HepG2 (cell line): Measurements from ENCODE around the gene HOXD4. TPM values are rescaled to one million over a fixed set of nuclear protein-coding genes. Genes with fewer than 3 reads are reported as not detected.

Experiments used
- ATAC-seq: fragments of 200-7000 bp; cut with Tn5 transposase; 3 replicates; pipeline ENCODE4 v1.9.1; 2020; ENCODE audit warnings: mild to moderate bottlenecking, moderate library complexity
- BruUV-seq: library from RNA; stranded (reverse); fragments of 400-500 nt; replicated peaks from 2 replicates; lab custom pipeline; 2021; lab: Mats Ljungman, UMichigan
- CTCF ChIA-PET: fragments of 300-600 bp; formaldehyde crosslinking; extraction: SDS; loops from one replicate; lab custom pipeline; 2021; ENCODE audit warnings: low total read pairs, inconsistent platforms, low intra/inter-chr PET ratio; lab: Yijun Ruan, JAX
- POLR2A ChIA-PET: fragments of 350-600 bp; sonication (Branson Sonifier 250); formaldehyde crosslinking; loops from one replicate; lab custom pipeline; 2020; ENCODE audit warnings: antibody characterized with exemption, inconsistent platforms; lab: Yijun Ruan, JAX
- DNase-seq: peaks from one replicate; pipeline ENCODE4 v3.0.0-alpha.2; 2015; ENCODE audit warnings: low spot score
- FAIRE-seq: peaks from 3 replicates; lab custom pipeline; 2011; peaks lifted over from hg19 to GRCh38; lab: Jason Lieb, UNC
- H2AFZ ChIP-seq: one replicate; pipeline ENCODE4 v1.6.1; 2011; ENCODE audit warnings: low read length, inconsistent platforms
- H3K27ac ChIP-seq: fragments of 300-600 bp; 3 replicates; pipeline ENCODE4 v1.8.0; 2011; ENCODE audit warnings: mixed run types, mild to moderate bottlenecking, mixed read lengths, low read length, inconsistent platforms; ENCODE audit not compliant: insufficient read depth; ENCODE audit errors: extremely low read length
- H3K27me3 ChIP-seq, 2 experiments: fragments of 200-600 bp in 1 of 2; 2 replicates in 1 of 2; 3 replicates in 1 of 2; pipeline versions ENCODE4 v1.6.0 to v1.8.0; 2011; ENCODE audit warnings: low read length in 2 of 2, mild to moderate bottlenecking in 2 of 2, moderate library complexity in 2 of 2, inconsistent platforms in 1 of 2; ENCODE audit not compliant: insufficient read depth in 2 of 2, control insufficient read depth in 1 of 2
- H3K36me3 ChIP-seq, 2 experiments: fragments of 200-600 bp in 1 of 2; replicated peaks in 1 of 2; 2 replicates in 1 of 2; 3 replicates in 1 of 2; pipeline versions ENCODE4 v1.5.1 to v1.8.0; 2011; ENCODE audit warnings: low read length in 2 of 2, inconsistent platforms in 1 of 2; ENCODE audit not compliant: insufficient read depth in 2 of 2, control insufficient read depth in 1 of 2
- H3K4me1 ChIP-seq: 2 replicates; pipeline ENCODE4 v1.5.1; 2012; ENCODE audit warnings: low read length, inconsistent platforms; ENCODE audit not compliant: insufficient read depth
- H3K4me2 ChIP-seq: 2 replicates; pipeline ENCODE4 v1.6.0; 2011; ENCODE audit warnings: low read depth, low read length, inconsistent platforms
- H3K4me3 ChIP-seq, 3 experiments: fragments of 200-600 bp in 1 of 3; sonication (generic), shearing (Covaris generic) in 1 of 3; replicated peaks in 1 of 3; 2 replicates each; pipeline ENCODE4 v1.5.1; 2011 to 2016; ENCODE audit warnings: low read length in 3 of 3, inconsistent platforms in 2 of 3, low read depth in 2 of 3, mild to moderate bottlenecking in 2 of 3, control low read depth in 1 of 3, mixed read lengths in 1 of 3; ENCODE audit not compliant: insufficient read depth in 1 of 3
- H3K79me2 ChIP-seq: one replicate; pipeline ENCODE4 v1.6.1; 2011; ENCODE audit warnings: low read length, inconsistent platforms; ENCODE audit not compliant: insufficient read depth
- H3K9ac ChIP-seq: 2 replicates; pipeline ENCODE4 v1.6.0; 2011; ENCODE audit warnings: mild to moderate bottlenecking, low read depth, low read length, inconsistent platforms; ENCODE audit not compliant: insufficient read depth
- H3K9me3 ChIP-seq: 2 replicates; pipeline ENCODE4 v1.5.1; 2012; ENCODE audit warnings: mild to moderate bottlenecking, low read length
- H4K20me1 ChIP-seq: 2 replicates; pipeline ENCODE4 v1.6.0; 2011; ENCODE audit warnings: inconsistent platforms, mild to moderate bottlenecking, low read length, moderate library complexity; ENCODE audit not compliant: insufficient read depth
- KAT2B ChIP-seq: fragments of 150-350 bp; IDR thresholded peaks from 2 replicates; pipeline ENCODE4 v1.6.1; 2014; ENCODE audit warnings: low read depth, low read length, borderline replicate concordance
- LCORL ChIP-seq, 2 experiments: fragments of 450-650 bp in 1 of 2; sonication (generic) in 1 of 2; formaldehyde crosslinking in 1 of 2; IDR thresholded peaks; 2 replicates each; pipeline versions ENCODE4 v1.5.0 to v1.6.1; 2017 to 2020; ENCODE audit warnings: antibody characterized with exemption in 1 of 2, missing genetic modification reagents in 1 of 2
- SAP130 ChIP-seq: IDR thresholded peaks from 2 replicates; pipeline ENCODE4 v1.6.1; 2016; ENCODE audit warnings: low read depth
- ZSCAN21 ChIP-seq: sonication (generic); formaldehyde crosslinking; IDR thresholded peaks from 2 replicates; pipeline ENCODE4 v1.8.0; 2022; ENCODE audit warnings: mild to moderate bottlenecking, missing genetic modification reagents, moderate library complexity, borderline replicate concordance
- WGBS: methylation state at CpG from one replicate; pipeline ENCODE4 v1.1.6; 2017; ENCODE audit warnings: low lambda C conversion rate; 5-methylcytosine and 5-hydroxymethylcytosine counted together
- in situ Hi-C: cut with HindIII; loops from 2 replicates; pipeline ENCODE4 v1.10.0; 2017; ENCODE audit warnings: low pct_unique_long_range_greater_than_20kb; ENCODE audit not compliant: extremely low pct_ligation_motif_present
- intact Hi-C: fragments of 100-400 bp; cut with micrococcal nuclease; formaldehyde crosslinking; loops from one replicate; pipeline ENCODE4 v1.10.0; 2022; ENCODE audit not compliant: unreplicated experiment
- polyA plus RNA-seq, 8 experiments: library from polyadenylated mRNA; depleted of rRNA in 3 of 8; stranded (reverse) in 7 of 8; unstranded in 1 of 8; fragments of >200 nt; fragmentation: Illumina TruSeq in 4 of 8; extraction: Trizol in 4 of 8; gene quantifications; 2 replicates each; pipeline versions ENCODE4 v1.2.1 to v1.2.3, GENCODE V29; 2011 to 2016; ENCODE audit warnings: low read depth in 4 of 8, missing spikeins in 1 of 8, mixed read lengths in 1 of 8; ENCODE audit not compliant: insufficient read depth in 1 of 8
- total RNA-seq, 5 experiments: library from RNA; depleted of rRNA; stranded (reverse); fragments of >200 nt; fragmentation: Illumina TruSeq; extraction: Trizol; gene quantifications; 2 replicates each; pipeline ENCODE4 v1.2.3, GENCODE V29; 2016; ENCODE audit warnings: low read depth in 1 of 5
- TF ChIP-seq, protein P1 (sequence below): sonication (generic); formaldehyde crosslinking; IDR thresholded peaks from 2 replicates; pipeline ENCODE4 v1.4.0; 2020; ENCODE audit warnings: missing genetic modification reagents, borderline replicate concordance

Gene HOXD4
- total and polyA plus RNA-seq, 2 of the 13 experiments (the other 11 are each of a cell fraction or from before 2014, with no cell fraction given): not detected

DNA sequence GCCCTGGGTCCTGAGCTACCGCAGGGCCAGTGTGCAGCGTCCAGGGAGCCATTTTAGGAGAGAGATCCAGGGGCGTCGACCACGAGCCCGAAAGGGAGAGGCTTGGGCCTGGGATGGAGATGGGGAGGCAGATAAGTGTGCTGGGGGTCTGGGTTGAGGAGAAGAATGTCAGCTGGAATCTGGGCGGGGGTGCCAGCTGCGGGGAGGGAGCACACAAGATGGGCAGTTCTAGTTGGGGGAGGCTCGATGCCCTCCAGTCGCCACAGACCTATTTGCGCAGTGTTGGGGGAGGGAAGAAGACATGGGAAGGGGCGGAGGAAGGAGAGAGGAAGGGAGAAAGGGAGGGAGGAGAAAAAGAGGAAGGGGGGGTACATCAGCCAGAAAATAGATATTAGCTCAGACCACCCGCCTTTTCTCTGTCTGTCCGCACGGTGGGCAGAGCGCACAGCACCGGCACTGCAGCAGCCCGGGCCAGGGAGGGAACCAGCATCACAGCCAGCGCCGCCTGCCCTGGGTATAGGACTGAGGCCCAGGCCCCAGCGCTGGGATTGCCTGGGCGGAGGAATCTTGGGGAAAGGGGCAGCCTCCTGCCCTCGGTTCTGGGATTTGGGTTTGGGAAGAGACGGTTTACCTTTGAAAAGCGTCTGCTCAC is 46.1 kb upstream of the HOXD4 start:
- Histone ChIP-seq H3K27me3 (peaks cover 33 to 90% of the 10 kb centered on the region in 2 experiments), H3K36me3 (no peaks in the 10 kb centered on the region), H3K4me1 (no peaks in the 10 kb centered on the region), H3K4me3 (no peak overlapping the region), H3K79me2 (no peaks in the 10 kb centered on the region), H3K27ac (no peak overlapping the region), H3K9ac (no peak overlapping the region)
- ChIA-PET CTCF (no interaction called here), POLR2A (no interaction called here)
- no peak for FAIRE-seq
- intact Hi-C loops: no loop called here
- whole genome bisulfite sequencing: 27% methylated on average over 25 of the region's 25 CpGs
- BruUV-seq: no TSS peak
- TF ChIP-seq, protein P1, sequence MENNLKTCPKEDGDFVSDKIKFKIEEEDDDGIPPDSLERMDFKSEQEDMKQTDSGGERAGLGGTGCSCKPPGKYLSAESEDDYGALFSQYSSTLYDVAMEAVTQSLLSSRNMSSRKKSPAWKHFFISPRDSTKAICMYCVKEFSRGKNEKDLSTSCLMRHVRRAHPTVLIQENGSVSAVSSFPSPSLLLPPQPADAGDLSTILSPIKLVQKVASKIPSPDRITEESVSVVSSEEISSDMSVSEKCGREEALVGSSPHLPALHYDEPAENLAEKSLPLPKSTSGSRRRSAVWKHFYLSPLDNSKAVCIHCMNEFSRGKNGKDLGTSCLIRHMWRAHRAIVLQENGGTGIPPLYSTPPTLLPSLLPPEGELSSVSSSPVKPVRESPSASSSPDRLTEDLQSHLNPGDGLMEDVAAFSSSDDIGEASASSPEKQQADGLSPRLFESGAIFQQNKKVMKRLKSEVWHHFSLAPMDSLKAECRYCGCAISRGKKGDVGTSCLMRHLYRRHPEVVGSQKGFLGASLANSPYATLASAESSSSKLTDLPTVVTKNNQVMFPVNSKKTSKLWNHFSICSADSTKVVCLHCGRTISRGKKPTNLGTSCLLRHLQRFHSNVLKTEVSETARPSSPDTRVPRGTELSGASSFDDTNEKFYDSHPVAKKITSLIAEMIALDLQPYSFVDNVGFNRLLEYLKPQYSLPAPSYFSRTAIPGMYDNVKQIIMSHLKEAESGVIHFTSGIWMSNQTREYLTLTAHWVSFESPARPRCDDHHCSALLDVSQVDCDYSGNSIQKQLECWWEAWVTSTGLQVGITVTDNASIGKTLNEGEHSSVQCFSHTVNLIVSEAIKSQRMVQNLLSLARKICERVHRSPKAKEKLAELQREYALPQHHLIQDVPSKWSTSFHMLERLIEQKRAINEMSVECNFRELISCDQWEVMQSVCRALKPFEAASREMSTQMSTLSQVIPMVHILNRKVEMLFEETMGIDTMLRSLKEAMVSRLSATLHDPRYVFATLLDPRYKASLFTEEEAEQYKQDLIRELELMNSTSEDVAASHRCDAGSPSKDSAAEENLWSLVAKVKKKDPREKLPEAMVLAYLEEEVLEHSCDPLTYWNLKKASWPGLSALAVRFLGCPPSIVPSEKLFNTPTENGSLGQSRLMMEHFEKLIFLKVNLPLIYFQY (CRISPR knock-in tag): no peak
- TF ChIP-seq ZSCAN21 (CRISPR knock-in tag): no peak
- no peak for TF ChIP-seq SAP130 (CRISPR knock-in tag)
- no peak for TF ChIP-seq LCORL (IDR thresholded peaks at IDR 0.05)
- no peak for TF ChIP-seq LCORL (CRISPR knock-in tag; IDR thresholded peaks at IDR 0.05)
- TF ChIP-seq KAT2B: no peak
- TF ChIP-seq, all 625 proteins: peak for 0
- in situ Hi-C loops: loop anchor here (10.0 kb wide), 1 partner anchor 1070 kb away; no protein-coding TSS in a partner anchor
- Histone ChIP-seq H3K9me3 (no peaks in the 10 kb centered on the region), H2AFZ (no peak overlapping the region), H4K20me1 (no peaks in the 10 kb centered on the region; the same call in 1 of the 2 replicates), H3K4me2 (no peak overlapping the region)
- DNase-seq (no peak), ATAC-seq (peak; percentile 9; the same call in 2 of the 3 replicates)
